VCaP (cell line): ENCODE results near the gene PEX11A.
A peak's percentile ranks its signal among the peaks of the same experiment; 100 is the strongest.

ENCODE experiments used
- H3K27ac ChIP-seq: fragments of 450-650 bp; 2 replicates; pipeline ENCODE4 v1.5.1; 2017
- CTCF ChIP-seq: fragments of 450-650 bp; conservative IDR thresholded peaks from 2 replicates; pipeline ENCODE4 v1.5.1; 2017; ENCODE audit warnings: mild to moderate bottlenecking, moderate library complexity

The PEX11A gene

DNA sequence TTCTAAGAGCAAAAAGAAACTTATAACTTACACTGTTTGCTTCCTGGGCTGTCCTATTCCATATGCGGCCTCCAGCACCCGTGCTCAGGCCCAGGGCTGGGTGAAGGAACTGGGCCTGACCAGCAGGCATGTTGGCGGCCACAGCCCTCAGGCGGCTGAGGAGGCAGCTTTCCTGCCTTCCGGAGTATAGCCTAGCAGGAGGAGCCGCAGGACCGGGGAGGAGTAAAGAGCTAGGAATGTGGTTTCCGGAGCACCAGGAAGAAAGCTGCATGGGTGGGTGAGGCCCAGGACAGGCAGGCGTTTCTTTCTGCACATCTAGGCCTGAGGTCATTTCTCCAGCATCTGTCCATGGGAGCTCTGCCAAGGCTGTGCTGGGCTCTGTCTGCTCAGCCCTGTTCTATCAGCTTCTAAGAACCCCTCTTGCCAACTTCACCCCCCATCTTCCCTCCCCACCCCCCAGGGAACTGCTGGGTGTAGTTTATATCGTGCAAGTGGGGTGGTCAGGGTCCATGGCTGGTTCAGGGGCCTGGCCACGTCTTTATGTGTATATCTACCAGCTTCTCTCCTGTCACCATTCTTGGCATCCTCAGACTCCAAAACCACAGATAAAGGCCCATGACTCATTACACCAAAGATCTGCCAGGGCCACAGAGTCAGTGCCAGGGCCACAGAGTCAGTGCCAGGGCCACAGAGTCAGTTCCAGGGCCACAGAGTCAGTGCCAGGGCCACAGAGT is 27.5 kb downstream of the PEX11A start:
- TF ChIP-seq CTCF: no peak
- no peak overlapping the region for H3K27ac ChIP-seq

DNA sequence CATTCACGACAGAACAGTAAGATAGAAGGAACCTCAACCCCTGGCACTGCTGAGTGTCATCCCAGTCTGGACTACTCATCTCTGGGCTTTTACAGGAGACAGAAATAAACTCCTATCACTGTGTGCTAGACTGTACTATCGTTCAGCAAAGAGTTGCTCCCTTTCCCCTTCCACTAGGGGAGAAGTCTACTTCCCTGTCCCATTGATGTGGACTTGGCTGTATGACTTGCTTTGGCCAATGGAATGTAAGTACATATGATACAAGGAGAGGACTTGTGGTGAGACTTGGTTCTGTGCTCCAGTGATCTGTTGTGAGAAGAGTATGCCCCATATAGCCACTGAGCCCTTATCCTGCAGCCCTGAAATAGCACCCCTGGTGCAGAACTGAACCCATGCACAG is 30.0 kb downstream of the PEX11A start:
- TF ChIP-seq CTCF: no peak
- no peak overlapping the region for H3K27ac ChIP-seq

GRCh38 chr15:89659295-89659694 is 31.3 kb downstream of the PEX11A start:
- no peak overlapping the region for H3K27ac ChIP-seq
- no peak for TF ChIP-seq CTCF

DNA sequence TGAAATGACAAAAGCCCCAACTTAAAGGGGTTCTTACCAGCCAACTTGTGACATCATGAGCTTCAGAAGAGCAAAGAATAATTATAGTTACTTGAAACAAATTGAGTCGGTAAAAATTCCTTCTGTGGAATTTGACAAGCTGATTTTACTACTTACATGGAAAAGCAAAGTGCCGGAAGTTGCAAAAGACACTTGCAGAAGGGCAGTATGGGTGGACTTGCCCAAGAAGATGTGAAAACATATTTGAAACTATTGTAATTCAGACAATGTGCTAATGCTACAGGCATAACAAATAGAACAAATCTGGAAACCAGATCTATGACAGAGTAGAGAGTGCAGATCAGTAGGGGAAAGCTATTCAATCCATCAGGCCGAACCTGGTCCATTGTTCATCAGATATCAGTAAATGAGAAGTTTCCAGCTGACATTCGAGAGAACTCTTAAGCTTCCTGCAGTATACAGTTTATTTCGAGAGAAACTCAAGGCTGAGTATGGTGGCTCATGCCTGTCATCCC is 32.8 kb downstream of the PEX11A start:
- TF ChIP-seq CTCF: no peak
- H3K27ac ChIP-seq: no peak overlapping the region

DNA sequence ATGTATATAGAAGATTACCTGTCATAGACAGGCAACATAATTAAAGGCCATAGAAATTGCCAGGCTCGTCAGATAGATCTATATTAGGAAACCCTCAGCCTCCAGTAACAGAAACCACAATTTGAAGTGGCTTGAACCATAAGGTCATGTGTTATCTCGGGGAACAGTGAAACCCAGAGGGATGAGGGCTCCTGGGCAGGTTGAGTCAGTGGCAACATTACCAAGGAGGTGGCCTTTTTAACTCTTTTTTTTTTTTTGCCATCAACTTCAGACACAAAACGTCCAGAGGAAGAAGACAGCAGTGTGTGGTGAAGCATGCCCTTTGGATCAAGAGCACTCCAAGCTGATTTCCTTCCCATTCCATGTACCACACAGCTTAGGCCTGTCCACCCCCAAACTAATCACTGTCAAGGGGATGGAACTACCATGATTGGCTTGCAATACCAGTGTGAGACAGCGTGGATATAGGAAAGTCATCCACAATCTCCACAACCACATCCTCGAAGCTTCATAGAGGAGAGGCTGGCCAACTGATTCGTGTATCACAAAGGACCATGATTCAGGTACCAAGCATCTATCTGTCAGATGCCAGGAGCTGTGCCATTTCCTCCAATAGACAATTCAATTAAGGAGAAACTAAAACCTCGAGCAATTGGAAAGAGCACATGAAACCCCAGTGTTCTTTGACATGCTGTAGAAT is 34.3 kb downstream of the PEX11A start:
- no peak for TF ChIP-seq CTCF
- H3K27ac ChIP-seq: peak overlapping the region; percentile 82

DNA sequence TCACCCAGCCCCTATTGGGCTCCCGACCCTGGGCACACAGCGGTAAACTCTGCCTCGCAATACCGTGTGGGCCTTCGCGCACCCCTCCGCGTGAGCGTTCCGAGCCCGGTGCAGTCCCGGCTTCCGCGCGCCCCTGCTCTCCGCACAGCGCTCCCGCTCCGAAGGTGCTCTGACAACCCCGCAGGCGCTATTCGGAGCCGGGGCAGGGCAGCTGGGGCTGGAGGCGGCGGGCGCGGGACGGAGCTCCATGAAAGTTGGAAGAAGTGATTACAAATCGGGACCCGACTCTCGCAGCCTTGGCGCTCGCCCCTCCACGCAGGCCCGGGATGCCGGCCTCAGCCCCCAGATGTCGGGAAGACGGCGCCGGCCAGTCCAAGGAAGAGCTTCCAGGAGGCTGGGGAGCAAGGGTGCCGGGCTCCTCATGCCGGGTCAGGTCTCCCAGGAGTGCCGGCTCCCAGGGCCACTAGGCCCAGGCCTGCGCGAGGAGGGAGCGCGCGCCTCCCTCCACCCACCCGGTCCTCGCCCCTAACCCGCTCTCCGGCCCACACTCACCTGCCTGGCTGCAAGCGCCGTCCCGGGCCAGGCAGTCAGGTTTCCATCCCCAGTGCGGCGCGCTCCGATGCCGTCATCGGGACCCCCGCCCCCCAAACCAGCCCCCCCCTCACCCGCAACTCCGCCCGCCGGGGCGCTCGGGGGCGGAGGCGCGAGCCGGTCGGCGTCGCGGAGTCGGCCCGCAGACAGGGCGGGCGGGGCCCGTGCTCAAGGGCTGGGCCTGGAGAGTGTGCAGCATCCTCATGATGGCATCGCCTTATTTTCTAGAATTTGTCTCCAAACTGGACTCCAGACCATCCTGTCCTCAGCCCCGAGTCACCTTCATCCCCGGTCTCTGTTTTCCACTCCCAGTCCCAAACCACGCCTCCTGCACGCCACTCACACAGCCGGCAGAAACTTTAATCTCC is 35.4 kb downstream of the PEX11A start, which contains the start of gene KIF7:
Gene KIF7, minus strand, starts transcription at position 621 of the 959 bp plus-strand sequence. CDS start 2,537 bp downstream, outside the sequence.
- peak within 1 kb of the TSS; percentile 82 for H3K27ac ChIP-seq
- TF ChIP-seq CTCF: no peak
